ENCODE measurements around the gene KCND3.

- TF ChIP-seq CTCF (conservative IDR thresholded peaks at IDR 0.05) (no peak), EZH2 (IDR thresholded peaks at IDR 0.05; ENCODE audit: low read depth) (no peak)
These were observed 45.4 kb downstream of the KCND3 start for GRCh38 chr1:111943846-111944749.

All from PC-9 (cell line).